ENCODE results near the gene C6orf52.

DNA sequence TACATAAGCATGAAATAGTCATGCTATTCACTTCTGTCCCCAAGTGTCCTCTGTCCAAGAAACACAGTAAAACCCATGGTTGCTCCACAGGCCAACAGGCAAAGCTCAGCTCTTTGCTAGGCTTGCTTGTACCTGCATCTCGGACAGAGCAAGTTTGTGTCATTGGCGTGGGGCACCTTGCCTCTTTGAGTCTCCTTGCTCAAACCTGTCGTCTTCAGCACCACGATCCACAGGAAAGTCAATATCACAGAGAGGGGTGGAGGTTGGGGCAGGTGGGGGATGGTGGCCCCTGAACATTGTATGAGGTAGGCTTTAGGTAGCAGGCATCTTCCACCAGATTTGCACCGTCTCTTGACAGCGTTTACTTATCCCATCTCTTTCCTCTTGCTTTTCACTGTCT lies 49.1 kb upstream of the C6orf52 start:
- TF ChIP-seq, protein P1, sequence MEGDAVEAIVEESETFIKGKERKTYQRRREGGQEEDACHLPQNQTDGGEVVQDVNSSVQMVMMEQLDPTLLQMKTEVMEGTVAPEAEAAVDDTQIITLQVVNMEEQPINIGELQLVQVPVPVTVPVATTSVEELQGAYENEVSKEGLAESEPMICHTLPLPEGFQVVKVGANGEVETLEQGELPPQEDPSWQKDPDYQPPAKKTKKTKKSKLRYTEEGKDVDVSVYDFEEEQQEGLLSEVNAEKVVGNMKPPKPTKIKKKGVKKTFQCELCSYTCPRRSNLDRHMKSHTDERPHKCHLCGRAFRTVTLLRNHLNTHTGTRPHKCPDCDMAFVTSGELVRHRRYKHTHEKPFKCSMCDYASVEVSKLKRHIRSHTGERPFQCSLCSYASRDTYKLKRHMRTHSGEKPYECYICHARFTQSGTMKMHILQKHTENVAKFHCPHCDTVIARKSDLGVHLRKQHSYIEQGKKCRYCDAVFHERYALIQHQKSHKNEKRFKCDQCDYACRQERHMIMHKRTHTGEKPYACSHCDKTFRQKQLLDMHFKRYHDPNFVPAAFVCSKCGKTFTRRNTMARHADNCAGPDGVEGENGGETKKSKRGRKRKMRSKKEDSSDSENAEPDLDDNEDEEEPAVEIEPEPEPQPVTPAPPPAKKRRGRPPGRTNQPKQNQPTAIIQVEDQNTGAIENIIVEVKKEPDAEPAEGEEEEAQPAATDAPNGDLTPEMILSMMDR (IDR thresholded peaks at IDR 0.05), result no peak
- TF ChIP-seq POLR2AphosphoS5 (IDR thresholded peaks at IDR 0.05; ENCODE audit: low read depth, low read length), result no peak

All from Panc1 (cell line).